Measurements from ENCODE around the gene PHC2. TPM values are rescaled to one million over a fixed set of nuclear protein-coding genes. Genes with fewer than 3 reads are reported as not detected.

The PHC2 gene
- total RNA-seq, 1 donor from 2014 or later: 121 TPM

Other genes starting within 250 kb of the PHC2 start
- 8.5 TPM for gene TRIM62, start 249.1 kb downstream of the PHC2 start, total RNA-seq
- gene ZNF362, start 174.6 kb downstream of the PHC2 start, total RNA-seq: 39.9 TPM
- not detected for gene A3GALT2, start 110.0 kb downstream of the PHC2 start, total RNA-seq
- gene ZSCAN20, start 41.5 kb upstream of the PHC2 start, total RNA-seq: 9.4 TPM

All from mucosa of gallbladder (tissue), 1 donor.